Measurements from ENCODE around the gene TMPRSS11D.

Gene TMPRSS11D

DNA sequence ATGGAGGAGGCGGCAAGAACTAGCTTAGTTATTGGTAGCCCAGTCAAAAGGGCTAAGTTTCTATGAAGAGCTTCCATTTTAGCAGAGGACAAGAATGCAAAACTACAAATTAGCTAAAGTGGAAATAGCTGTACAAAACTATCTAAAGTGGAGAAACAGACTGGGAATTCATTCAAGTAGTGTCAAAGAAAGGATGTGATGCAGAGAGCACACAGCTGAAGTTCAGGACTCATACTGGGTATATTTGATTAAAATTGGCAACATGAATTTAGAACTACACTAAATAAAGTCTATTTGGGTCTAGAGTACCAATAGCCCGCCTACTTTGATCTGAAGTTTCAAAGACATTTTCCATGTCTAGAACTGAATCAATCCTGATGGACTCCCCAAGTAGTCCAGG is 96.5 kb downstream of the TMPRSS11D start:
- Histone ChIP-seq H3K4me2 (no peak overlapping the region), H2AFZ (ENCODE audit: low read depth) (no peak overlapping the region), H3K4me3 (IDR thresholded peaks at IDR 0.05; ENCODE audit: insufficient read depth, low read depth, low read length) (no peak overlapping the region), H3K36me3 (ENCODE audit: insufficient read depth) (no peaks in the 10 kb centered on the region), H3K79me2 (ENCODE audit: insufficient read depth, low read depth) (no peaks in the 10 kb centered on the region), H3K9ac (no peak overlapping the region), H3K27me3 (ENCODE audit: insufficient read depth, low read depth) (no peaks in the 10 kb centered on the region), H3K4me1 (ENCODE audit: low read depth, poor library complexity, severe bottlenecking) (no peaks in the 10 kb centered on the region), H4K20me1 (ENCODE audit: insufficient read depth) (no peaks in the 10 kb centered on the region), H3K27ac (no peak overlapping the region)
- TF ChIP-seq, protein P1, sequence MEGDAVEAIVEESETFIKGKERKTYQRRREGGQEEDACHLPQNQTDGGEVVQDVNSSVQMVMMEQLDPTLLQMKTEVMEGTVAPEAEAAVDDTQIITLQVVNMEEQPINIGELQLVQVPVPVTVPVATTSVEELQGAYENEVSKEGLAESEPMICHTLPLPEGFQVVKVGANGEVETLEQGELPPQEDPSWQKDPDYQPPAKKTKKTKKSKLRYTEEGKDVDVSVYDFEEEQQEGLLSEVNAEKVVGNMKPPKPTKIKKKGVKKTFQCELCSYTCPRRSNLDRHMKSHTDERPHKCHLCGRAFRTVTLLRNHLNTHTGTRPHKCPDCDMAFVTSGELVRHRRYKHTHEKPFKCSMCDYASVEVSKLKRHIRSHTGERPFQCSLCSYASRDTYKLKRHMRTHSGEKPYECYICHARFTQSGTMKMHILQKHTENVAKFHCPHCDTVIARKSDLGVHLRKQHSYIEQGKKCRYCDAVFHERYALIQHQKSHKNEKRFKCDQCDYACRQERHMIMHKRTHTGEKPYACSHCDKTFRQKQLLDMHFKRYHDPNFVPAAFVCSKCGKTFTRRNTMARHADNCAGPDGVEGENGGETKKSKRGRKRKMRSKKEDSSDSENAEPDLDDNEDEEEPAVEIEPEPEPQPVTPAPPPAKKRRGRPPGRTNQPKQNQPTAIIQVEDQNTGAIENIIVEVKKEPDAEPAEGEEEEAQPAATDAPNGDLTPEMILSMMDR (conservative IDR thresholded peaks at IDR 0.05; ENCODE audit: low read depth, low read length) = no peak

DNA sequence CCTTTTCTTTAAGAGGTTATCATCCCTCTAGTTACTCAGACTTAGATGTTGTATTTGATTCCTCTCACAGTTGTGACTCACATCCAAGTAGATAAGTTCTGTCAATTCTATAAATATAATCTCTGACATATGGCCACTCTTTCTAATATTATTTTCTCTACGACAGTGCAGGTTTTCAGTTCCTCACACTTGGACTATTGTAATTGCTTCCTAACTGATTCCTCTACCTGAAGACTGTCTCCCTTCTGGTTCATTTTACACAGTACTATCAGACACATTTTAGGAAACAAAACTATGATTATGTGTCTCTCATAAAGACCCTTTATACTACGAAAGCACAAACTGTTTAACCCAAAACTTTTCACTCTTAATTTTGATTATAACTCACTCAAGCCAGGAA is 98.3 kb downstream of the TMPRSS11D start:
- Histone ChIP-seq H3K4me2 (no peak overlapping the region), H3K4me3 (IDR thresholded peaks at IDR 0.05; ENCODE audit: insufficient read depth, low read depth, low read length) (no peak overlapping the region), H3K79me2 (ENCODE audit: insufficient read depth, low read depth) (no peaks in the 10 kb centered on the region), H2AFZ (ENCODE audit: low read depth) (no peak overlapping the region), H3K27me3 (ENCODE audit: insufficient read depth, low read depth) (no peaks in the 10 kb centered on the region), H3K9ac (no peak overlapping the region), H3K36me3 (ENCODE audit: insufficient read depth) (no peaks in the 10 kb centered on the region), H3K27ac (no peak overlapping the region), H3K4me1 (ENCODE audit: low read depth, poor library complexity, severe bottlenecking) (no peaks in the 10 kb centered on the region), H4K20me1 (ENCODE audit: insufficient read depth) (no peaks in the 10 kb centered on the region)
- TF ChIP-seq, protein P1 (conservative IDR thresholded peaks at IDR 0.05; ENCODE audit: low read depth, low read length) = no peak

DNA sequence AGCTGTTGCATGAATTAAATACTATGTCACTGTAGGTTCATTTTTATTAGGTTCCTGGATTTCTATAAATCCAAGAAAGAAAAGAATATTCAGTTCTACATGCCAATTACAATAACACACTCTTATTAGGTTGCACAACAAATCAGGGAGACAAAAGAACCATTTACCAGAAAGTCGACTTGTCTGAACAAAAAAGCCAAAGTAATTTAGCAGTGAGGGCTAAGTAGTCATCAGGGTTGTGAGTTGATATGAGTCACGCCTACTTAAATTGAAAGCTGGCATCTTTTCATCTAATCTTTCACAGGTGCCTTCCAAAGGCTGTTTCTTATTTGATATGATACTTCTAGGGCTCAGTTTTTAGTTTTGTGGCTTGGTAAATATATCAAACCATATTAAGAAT is 104.2 kb downstream of the TMPRSS11D start:
- no peak overlapping the region for H2AFZ ChIP-seq (ENCODE audit: low read depth)
- H3K9ac ChIP-seq = no peak overlapping the region
- H3K27me3 ChIP-seq (ENCODE audit: insufficient read depth, low read depth) = no peaks in the 10 kb centered on the region
- H3K36me3 ChIP-seq (ENCODE audit: insufficient read depth) = no peaks in the 10 kb centered on the region
- no peaks in the 10 kb centered on the region for H3K79me2 ChIP-seq (ENCODE audit: insufficient read depth, low read depth)
- no peak overlapping the region for H3K4me3 ChIP-seq (IDR thresholded peaks at IDR 0.05; ENCODE audit: insufficient read depth, low read depth, low read length)
- no peak overlapping the region for H3K27ac ChIP-seq
- no peaks in the 10 kb centered on the region for H4K20me1 ChIP-seq (ENCODE audit: insufficient read depth)
- no peaks in the 10 kb centered on the region for H3K4me1 ChIP-seq (ENCODE audit: low read depth, poor library complexity, severe bottlenecking)
- no peak overlapping the region for H3K4me2 ChIP-seq
- TF ChIP-seq, protein P1 (conservative IDR thresholded peaks at IDR 0.05; ENCODE audit: low read depth, low read length) = no peak

DNA sequence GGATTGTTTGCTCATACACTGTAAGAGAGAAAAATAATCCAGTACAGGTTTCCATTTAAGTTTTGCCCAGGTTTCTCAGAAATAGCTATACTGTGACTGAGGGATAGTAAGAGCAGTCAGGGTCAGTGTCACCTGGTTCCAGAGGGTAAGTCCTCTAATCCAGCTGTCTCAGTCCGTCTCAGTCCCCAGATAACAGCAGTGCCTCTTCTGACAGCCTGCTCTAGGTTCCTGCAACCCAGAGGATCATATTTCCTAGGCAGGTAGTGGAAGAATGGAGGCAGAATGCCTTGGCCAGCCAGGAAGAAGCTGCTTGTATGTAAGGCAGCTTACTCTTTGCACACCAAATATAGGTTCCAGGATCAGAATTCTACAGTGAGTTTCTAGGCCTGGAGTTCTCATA is 107.1 kb downstream of the TMPRSS11D start:
- Histone ChIP-seq H3K4me2 (no peak overlapping the region), H3K27ac (no peak overlapping the region), H3K27me3 (ENCODE audit: insufficient read depth, low read depth) (no peaks in the 10 kb centered on the region), H2AFZ (ENCODE audit: low read depth) (no peak overlapping the region), H3K79me2 (ENCODE audit: insufficient read depth, low read depth) (no peaks in the 10 kb centered on the region), H4K20me1 (ENCODE audit: insufficient read depth) (no peaks in the 10 kb centered on the region), H3K4me1 (ENCODE audit: low read depth, poor library complexity, severe bottlenecking) (no peaks in the 10 kb centered on the region), H3K4me3 (IDR thresholded peaks at IDR 0.05; ENCODE audit: insufficient read depth, low read depth, low read length) (no peak overlapping the region), H3K9ac (no peak overlapping the region), H3K36me3 (ENCODE audit: insufficient read depth) (no peaks in the 10 kb centered on the region)
- TF ChIP-seq, protein P1 (conservative IDR thresholded peaks at IDR 0.05; ENCODE audit: low read depth, low read length) = no peak
